GM19193 (cell line): ENCODE measurements around the gene TRMT1L.

Source experiments
- POLR2A ChIP-seq: IDR thresholded peaks from 4 replicates; pipeline ENCODE4 v1.6.1; 2011; ENCODE audit not compliant: insufficient read depth, insufficient read length; ENCODE audit errors: extremely low read depth

TRMT1L gene, protein sequence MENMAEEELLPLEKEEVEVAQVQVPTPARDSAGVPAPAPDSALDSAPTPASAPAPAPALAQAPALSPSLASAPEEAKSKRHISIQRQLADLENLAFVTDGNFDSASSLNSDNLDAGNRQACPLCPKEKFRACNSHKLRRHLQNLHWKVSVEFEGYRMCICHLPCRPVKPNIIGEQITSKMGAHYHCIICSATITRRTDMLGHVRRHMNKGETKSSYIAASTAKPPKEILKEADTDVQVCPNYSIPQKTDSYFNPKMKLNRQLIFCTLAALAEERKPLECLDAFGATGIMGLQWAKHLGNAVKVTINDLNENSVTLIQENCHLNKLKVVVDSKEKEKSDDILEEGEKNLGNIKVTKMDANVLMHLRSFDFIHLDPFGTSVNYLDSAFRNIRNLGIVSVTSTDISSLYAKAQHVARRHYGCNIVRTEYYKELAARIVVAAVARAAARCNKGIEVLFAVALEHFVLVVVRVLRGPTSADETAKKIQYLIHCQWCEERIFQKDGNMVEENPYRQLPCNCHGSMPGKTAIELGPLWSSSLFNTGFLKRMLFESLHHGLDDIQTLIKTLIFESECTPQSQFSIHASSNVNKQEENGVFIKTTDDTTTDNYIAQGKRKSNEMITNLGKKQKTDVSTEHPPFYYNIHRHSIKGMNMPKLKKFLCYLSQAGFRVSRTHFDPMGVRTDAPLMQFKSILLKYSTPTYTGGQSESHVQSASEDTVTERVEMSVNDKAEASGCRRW

DNA sequence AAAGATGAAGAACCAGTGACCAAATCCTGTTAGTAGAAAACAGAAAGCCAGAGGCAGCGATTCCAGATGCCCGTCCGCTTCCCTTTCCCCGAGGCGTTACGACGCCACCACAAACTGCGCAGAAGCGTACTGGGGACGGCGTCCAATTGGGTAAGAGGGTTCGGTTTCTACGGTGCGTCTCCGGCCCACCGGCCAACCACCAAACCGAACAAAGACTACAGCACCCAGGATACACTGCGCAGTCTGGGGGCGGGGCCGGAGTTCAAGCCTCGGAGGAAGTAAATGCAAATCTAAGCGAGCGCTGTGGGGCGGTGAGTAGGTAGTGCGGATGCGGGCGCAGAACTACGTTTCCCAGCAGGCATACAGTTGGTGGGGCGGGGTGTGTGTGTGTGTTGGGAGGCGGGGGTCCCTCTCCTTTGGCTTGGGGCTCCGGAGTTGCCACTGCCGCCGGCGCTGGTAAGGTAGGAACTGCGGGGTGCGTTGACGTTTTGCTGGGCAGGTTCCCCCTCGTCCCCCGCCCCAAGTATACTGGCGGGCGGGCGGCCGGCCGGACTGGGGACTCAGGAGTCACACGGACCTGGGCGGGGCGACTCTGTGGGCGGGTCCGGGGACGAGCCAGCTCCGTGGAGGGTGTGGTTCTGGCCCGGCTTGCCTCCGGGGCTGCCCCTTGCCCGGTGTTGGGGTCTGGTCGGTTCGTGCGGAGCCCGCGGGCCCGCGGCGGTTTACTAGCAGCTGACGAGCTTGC is at the start of gene TRMT1L, which contains the start of gene SWT1:
TSS of gene TRMT1L (minus strand) at position 100 of the 745 bp plus-strand sequence. CDS start 241 bp downstream, outside the sequence.
TSS of gene SWT1 (plus strand) at position 314 of the 745 bp plus-strand sequence. CDS start 3,675 bp downstream, outside the sequence.
- TF ChIP-seq POLR2A = peak; percentile 93

- TF ChIP-seq POLR2A = no peak
Observed at GRCh38 chr1:185200889-185201288, 44.1 kb upstream of the TRMT1L start.

GRCh38 chr1:185193756-185194155 is 37.0 kb upstream of the TRMT1L start:
- no peak for TF ChIP-seq POLR2A

GRCh38 chr1:185170291-185170848 is 13.6 kb upstream of the TRMT1L start:
- TF ChIP-seq POLR2A = no peak

- TF ChIP-seq POLR2A = no peak
Observed at GRCh38 chr1:185166106-185166505, 9.4 kb upstream of the TRMT1L start.

DNA sequence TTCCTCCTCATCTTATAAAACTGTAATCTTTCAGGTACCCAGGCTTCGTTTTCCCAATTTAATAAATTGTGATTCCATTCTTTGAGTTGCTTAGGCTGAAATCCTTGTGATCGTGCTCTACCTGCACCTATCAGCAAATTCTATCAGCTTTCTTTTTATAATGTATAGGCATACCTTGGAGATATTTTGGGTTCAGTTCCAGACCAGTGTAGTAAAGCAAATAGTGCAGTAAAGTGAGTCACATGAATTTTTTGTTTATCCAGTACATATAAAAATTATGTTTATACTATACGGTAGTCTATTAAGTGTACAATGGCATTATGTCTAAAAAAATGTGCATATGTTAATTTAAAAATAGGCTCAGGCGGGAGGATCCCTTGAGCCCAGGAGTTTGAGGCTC is 5.7 kb upstream of the TRMT1L start:
- no peak for TF ChIP-seq POLR2A

DNA sequence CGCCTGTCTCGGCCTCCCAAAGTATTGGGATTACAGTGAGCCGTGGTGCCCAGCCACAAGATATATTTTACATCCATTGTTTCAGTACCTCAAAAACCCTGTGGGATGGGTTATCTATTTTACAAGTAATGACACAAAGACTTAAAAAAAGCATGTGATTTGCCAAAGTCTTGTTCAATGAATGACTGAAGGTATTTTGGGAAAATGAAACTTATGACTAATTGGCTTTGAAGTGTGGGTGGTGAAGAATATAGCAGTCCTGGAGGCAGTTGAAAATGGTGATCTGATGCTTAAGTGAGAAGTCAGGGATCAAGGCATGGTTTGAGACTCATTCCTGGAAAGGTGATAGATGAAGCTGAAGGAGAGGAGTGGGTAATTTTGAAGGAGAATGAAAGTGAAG is 3.2 kb upstream of the TRMT1L start:
- TF ChIP-seq POLR2A = no peak

GRCh38 chr1:185158800-185159199 is 2.0 kb upstream of the TRMT1L start:
- no peak for TF ChIP-seq POLR2A

DNA sequence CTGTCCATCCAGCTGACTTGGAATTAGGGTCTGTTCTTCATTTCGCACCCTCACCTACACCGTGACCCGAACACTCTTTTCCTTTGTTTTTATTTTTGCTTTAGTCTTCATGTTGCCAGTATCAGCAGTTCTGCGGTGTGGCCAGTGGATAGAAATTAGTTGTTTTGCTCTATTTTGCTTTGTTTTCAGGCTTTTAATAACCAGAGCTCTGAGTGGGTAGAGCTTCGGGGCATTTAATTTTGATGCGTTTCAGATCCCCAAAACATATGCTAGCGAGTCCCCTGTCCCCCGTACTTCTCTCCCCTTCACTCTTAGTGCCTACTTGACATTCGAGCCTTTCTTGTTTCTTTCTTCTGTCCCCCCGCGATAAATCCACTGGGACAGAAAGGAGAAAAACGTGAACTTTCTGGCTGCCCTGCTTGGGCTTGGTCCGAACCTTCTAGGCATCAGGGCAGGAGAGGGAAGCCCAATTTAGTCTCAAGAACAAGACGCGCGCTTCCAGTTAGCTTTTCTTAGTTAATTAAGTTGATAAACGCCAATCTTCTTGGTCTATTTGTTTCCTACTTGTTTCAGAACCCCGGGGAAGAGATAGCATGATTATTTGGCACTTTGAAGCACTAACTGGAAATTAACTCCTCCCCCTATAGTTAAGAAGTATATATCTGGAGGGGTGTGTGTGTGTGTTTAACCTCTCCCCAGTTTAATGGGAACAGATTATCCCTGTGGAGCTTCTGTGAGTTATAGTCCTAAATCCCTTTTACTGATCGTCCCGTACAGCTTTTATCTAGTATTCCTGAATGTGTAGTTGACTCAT is 1.1 kb upstream of the TRMT1L start:
- TF ChIP-seq POLR2A = no peak

GRCh38 chr1:185156288-185156853 is 382 bp downstream of the TRMT1L start:
- no peak for TF ChIP-seq POLR2A

DNA sequence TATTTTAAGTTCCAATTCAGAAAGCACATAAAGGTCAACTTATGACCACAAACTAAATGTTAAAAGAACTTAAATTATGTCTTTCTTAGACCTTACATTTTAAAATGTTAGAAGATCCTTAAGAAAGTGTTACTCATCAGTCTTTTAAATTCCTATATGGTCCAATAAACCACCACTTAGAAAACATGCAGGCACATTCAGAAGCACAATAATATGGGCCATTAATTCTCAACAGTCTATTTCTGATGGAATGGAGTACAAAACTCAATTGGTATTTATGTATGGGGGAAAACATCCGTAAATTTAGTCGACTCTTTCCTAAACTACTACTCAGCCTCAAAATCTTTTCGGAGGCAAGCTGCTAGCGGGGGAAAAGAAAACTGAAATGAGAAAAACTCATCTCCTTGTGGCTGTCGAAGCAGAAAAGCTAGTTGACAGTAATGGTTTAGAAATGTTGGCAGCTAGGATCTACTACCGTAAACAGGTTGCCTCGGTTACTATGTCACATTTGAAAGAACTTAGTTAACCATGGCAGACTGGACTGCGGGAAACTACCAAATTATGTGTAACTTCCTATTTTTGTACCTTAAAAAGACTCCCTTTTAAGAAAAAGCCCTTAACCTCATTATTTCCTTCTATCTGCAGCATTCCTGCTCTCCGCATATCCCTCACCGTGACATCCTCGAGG is 1.0 kb downstream of the TRMT1L start:
- no peak for TF ChIP-seq POLR2A

DNA sequence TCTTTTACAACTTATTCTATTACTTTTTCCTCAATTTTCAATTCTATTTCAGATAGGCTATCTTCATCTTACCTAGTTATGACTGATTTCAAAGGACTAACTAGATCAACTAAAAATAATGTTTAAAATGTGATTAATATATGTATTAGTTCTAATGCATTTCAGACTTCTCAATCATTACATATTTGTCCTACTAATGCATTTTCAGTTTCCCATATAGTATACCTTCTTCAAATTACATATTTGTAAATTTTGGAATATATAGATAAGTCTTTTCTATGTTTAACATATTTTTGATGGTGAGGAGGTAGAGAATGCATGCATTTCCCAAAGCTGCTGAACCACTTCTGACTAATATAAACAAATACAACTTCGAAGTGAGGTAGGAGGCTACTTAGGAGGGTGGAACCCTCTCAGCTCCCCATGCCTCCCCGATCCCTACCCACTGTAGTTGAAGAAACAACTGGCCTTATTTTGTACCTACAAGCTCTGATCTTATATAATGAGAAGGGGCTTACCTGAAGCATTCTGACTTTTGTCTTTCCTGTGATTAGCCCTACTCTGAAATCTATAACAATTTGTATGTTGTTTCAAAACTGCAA is 1.7 kb downstream of the TRMT1L start:
- no peak for TF ChIP-seq POLR2A

- no peak for TF ChIP-seq POLR2A
Observed at GRCh38 chr1:185152187-185152767, 4.5 kb downstream of the TRMT1L start.

DNA sequence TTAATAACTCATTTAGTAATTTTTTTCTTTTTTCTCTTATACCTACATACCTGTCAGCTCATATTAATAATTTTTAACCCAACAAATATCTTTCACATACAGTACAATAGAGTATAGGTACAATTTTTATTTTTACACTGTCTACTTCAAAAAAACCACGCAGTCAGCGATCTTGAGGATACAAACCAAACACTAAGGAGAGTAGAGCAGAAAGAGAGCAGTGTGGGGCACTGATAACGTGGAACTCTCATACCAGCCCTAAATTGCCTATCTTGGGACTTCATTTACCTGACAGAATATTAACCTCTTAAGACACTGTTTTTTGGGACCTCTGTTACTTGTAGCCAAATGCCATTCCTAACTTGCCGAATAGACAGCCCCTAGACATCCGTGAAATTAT is 5.5 kb downstream of the TRMT1L start:
- TF ChIP-seq POLR2A = no peak
